ENCODE measurements around the gene CAST.

DNA sequence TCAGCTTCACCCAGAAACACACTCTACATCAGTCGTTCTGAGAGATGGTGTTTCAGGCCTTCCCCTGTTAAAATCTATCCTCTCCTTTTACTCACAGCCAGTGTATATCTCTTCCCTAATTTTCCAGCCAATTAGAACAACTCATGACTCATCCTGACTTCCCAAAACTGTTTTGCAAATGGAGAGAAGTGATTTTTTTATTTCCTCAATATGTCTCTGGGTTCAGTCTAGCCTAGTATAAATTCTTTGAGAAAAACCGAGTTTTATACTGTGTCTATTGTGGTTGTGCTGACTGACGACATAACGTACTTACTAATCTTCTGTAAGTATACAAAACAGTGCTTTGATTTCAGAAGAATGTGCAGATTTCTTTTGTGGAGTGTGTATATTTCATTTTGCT is 28.4 kb upstream of the CAST start:
- TF ChIP-seq, protein P1, sequence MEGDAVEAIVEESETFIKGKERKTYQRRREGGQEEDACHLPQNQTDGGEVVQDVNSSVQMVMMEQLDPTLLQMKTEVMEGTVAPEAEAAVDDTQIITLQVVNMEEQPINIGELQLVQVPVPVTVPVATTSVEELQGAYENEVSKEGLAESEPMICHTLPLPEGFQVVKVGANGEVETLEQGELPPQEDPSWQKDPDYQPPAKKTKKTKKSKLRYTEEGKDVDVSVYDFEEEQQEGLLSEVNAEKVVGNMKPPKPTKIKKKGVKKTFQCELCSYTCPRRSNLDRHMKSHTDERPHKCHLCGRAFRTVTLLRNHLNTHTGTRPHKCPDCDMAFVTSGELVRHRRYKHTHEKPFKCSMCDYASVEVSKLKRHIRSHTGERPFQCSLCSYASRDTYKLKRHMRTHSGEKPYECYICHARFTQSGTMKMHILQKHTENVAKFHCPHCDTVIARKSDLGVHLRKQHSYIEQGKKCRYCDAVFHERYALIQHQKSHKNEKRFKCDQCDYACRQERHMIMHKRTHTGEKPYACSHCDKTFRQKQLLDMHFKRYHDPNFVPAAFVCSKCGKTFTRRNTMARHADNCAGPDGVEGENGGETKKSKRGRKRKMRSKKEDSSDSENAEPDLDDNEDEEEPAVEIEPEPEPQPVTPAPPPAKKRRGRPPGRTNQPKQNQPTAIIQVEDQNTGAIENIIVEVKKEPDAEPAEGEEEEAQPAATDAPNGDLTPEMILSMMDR (IDR thresholded peaks at IDR 0.05): no peak
- no peak for TF ChIP-seq POLR2A (IDR thresholded peaks at IDR 0.05)

Data from adrenal gland (tissue), 5 donors.